Measurements from ENCODE around the gene CCDC136.

Gene CCDC136

GRCh38 chr7:128781126-128781525 is 10.6 kb upstream of the CCDC136 start:
- Mint-ChIP-seq H3K27me3 (ENCODE audit: low read depth) (no peaks in the 10 kb centered on the region), H3K4me3 (no peak overlapping the region), H3K27ac (peak overlapping the region in 1 of 3 experiments; percentile 14), H3K9me3 (peaks cover 13% of the 10 kb centered on the region), H3K4me1 (peaks cover 12% of the 10 kb centered on the region), H3K36me3 (ENCODE audit: low read depth) (peaks cover 8% of the 10 kb centered on the region)
- TF ChIP-seq CTCF (IDR thresholded peaks at IDR 0.05; ENCODE audit: unreplicated experiment in 3 of 3): no peak

- peaks cover 12% of the 10 kb centered on the region for H3K4me1 Mint-ChIP-seq
- peaks cover 13% of the 10 kb centered on the region for H3K9me3 Mint-ChIP-seq
- no peak overlapping the region for H3K27ac Mint-ChIP-seq
- no peak overlapping the region for H3K4me3 Mint-ChIP-seq
- TF ChIP-seq CTCF (IDR thresholded peaks at IDR 0.05; ENCODE audit: unreplicated experiment in 3 of 3): no peak
- H3K36me3 Mint-ChIP-seq (ENCODE audit: low read depth): peaks cover 4% of the 10 kb centered on the region
- no peaks in the 10 kb centered on the region for H3K27me3 Mint-ChIP-seq (ENCODE audit: low read depth)
These were observed 9.9 kb upstream of the CCDC136 start for GRCh38 chr7:128781851-128782250.

GRCh38 chr7:128783143-128783861 is 8.5 kb upstream of the CCDC136 start:
- H3K27ac Mint-ChIP-seq: peak overlapping the region; percentile 55 to 73 (median 65)
- TF ChIP-seq CTCF (IDR thresholded peaks at IDR 0.05; ENCODE audit: unreplicated experiment in 3 of 3): no peak
- no peaks in the 10 kb centered on the region for H3K9me3 Mint-ChIP-seq
- peaks cover 2% of the 10 kb centered on the region for H3K27me3 Mint-ChIP-seq (ENCODE audit: low read depth)
- peak overlapping the region; percentile 40 to 63 (median 63) for H3K4me3 Mint-ChIP-seq
- peaks cover 12% of the 10 kb centered on the region for H3K4me1 Mint-ChIP-seq
- H3K36me3 Mint-ChIP-seq (ENCODE audit: low read depth): no peaks in the 10 kb centered on the region

- Mint-ChIP-seq H3K36me3 (ENCODE audit: low read depth) (no peaks in the 10 kb centered on the region), H3K4me3 (no peak overlapping the region), H3K4me1 (peaks cover 20% of the 10 kb centered on the region), H3K27me3 (ENCODE audit: low read depth) (peaks cover 21% of the 10 kb centered on the region), H3K9me3 (no peaks in the 10 kb centered on the region), H3K27ac (no peak overlapping the region)
- no peak for TF ChIP-seq CTCF (IDR thresholded peaks at IDR 0.05; ENCODE audit: unreplicated experiment in 3 of 3)
These were observed 6.0 kb upstream of the CCDC136 start for GRCh38 chr7:128785738-128786137.

- Mint-ChIP-seq H3K9me3 (no peaks in the 10 kb centered on the region), H3K36me3 (ENCODE audit: low read depth) (no peaks in the 10 kb centered on the region), H3K4me1 (peaks cover 14% of the 10 kb centered on the region), H3K27ac (no peak overlapping the region), H3K27me3 (ENCODE audit: low read depth) (peaks cover 21% of the 10 kb centered on the region), H3K4me3 (peak overlapping the region; percentile 89 to 94 (median 94))
- TF ChIP-seq CTCF (IDR thresholded peaks at IDR 0.05; ENCODE audit: unreplicated experiment in 3 of 3): no peak
These were observed 3.0 kb upstream of the CCDC136 start for GRCh38 chr7:128788446-128789412.

Data from nephron (organoid).